NCI-H2081 treated with DMSO at 0.1 percent for 48 hours (cell line): ENCODE results near the gene WEE1.
"Not testable (repeated sequence)": the region's sequence is repeated elsewhere in the genome, so short reads cannot be mapped to it uniquely, and the experiment has no call there.

ENCODE experiments used
- DNase-seq: peaks from one replicate; lab custom pipeline; 2025; lab: John Stamatoyannopoulos, UW

The WEE1 gene

GRCh38 chr11:9573052-9573774 lies at the start of gene WEE1:
TSS of gene WEE1 (plus strand) at chr11:9573670. CDS start at chr11:9573934, 264 bp downstream.
- DNase-seq: peak; percentile 87

- DNase-seq: no peak
Measured at GRCh38 chr11:9524001-9524400, 49.5 kb upstream of the WEE1 start.

- DNase-seq: no peak
Measured at GRCh38 chr11:9525116-9525515, 48.4 kb upstream of the WEE1 start.

- no peak for DNase-seq
Measured at GRCh38 chr11:9527481-9528135, 45.9 kb upstream of the WEE1 start.

GRCh38 chr11:9528136-9528501 lies 45.4 kb upstream of the WEE1 start:
- no peak for DNase-seq

GRCh38 chr11:9528573-9529333 lies 44.7 kb upstream of the WEE1 start:
- DNase-seq: no peak

GRCh38 chr11:9529334-9529650 lies 44.2 kb upstream of the WEE1 start:
- no peak for DNase-seq

GRCh38 chr11:9530020-9530621 lies 43.3 kb upstream of the WEE1 start:
- no peak for DNase-seq

- no peak for DNase-seq
Measured at GRCh38 chr11:9530901-9531625, 42.4 kb upstream of the WEE1 start.

- DNase-seq: no peak
Measured at GRCh38 chr11:9533058-9533457, 40.4 kb upstream of the WEE1 start.

GRCh38 chr11:9533736-9534473 lies 39.6 kb upstream of the WEE1 start:
- DNase-seq: no peak

GRCh38 chr11:9535189-9535781 lies 38.2 kb upstream of the WEE1 start:
- no peak for DNase-seq

- no peak for DNase-seq
Measured at GRCh38 chr11:9538548-9538947, 34.9 kb upstream of the WEE1 start.

GRCh38 chr11:9549216-9549615 lies 24.3 kb upstream of the WEE1 start:
- DNase-seq: not testable (repeated sequence)

- no peak for DNase-seq
Measured at GRCh38 chr11:9550191-9550628, 23.3 kb upstream of the WEE1 start.

- DNase-seq: no peak
Measured at GRCh38 chr11:9561279-9561982, 12.0 kb upstream of the WEE1 start.

GRCh38 chr11:9562716-9563115 lies 10.8 kb upstream of the WEE1 start:
- no peak for DNase-seq

GRCh38 chr11:9563196-9563730 lies 10.2 kb upstream of the WEE1 start:
- no peak for DNase-seq

- peak; percentile 22 for DNase-seq
Measured at GRCh38 chr11:9565822-9566560, 7.5 kb upstream of the WEE1 start.
